Neural cell (in vitro differentiated cells): ENCODE measurements around the gene KIF18B. TPM values are rescaled to one million over a fixed set of nuclear protein-coding genes. Genes with fewer than 3 reads are reported as not detected.

Experiments
- H2AFZ ChIP-seq: fragments of 200-600, 300-800 bp; sonication (generic), shearing (Covaris generic); 2 replicates; pipeline ENCODE4 v1.6.0; 2014; ENCODE audit warnings: low read depth, mild to moderate bottlenecking, antibody characterized with exemption, low read length, moderate library complexity
- H3F3A ChIP-seq: fragments of 200-600 bp; shearing (Covaris generic); 2 replicates; pipeline ENCODE4 v1.6.1; 2016; ENCODE audit warnings: mild to moderate bottlenecking, moderate library complexity, mixed read lengths, antibody characterized with exemption, low read length; ENCODE audit not compliant: insufficient read depth, poor library complexity, severe bottlenecking
- H3K27ac ChIP-seq: fragments of 200-600, 300-800 bp; sonication (generic), shearing (Covaris generic); 2 replicates; pipeline ENCODE4 v1.5.1; 2014; ENCODE audit warnings: mild to moderate bottlenecking, low read length, moderate library complexity
- H3K27me3 ChIP-seq: fragments of 300-800, 200-600 bp; sonication (generic), shearing (Covaris generic); 2 replicates; pipeline ENCODE4 v1.6.0; 2014; ENCODE audit warnings: mild to moderate bottlenecking, low read depth, low read length, moderate library complexity; ENCODE audit not compliant: insufficient read depth
- H3K36me3 ChIP-seq: fragments of 300-800, 200-600 bp; sonication (generic), shearing (Covaris generic); 2 replicates; pipeline ENCODE4 v1.5.1; 2014; ENCODE audit warnings: mild to moderate bottlenecking, antibody characterized with exemption, low read length, moderate library complexity; ENCODE audit not compliant: insufficient read depth
- H3K4me2 ChIP-seq: fragments of 300-800, 200-600 bp; sonication (generic), shearing (Covaris generic); 2 replicates; pipeline ENCODE4 v1.6.0; 2014; ENCODE audit warnings: mild to moderate bottlenecking, low read length
- H3K4me3 ChIP-seq: fragments of 300-800, 200-600 bp; sonication (generic), shearing (Covaris generic); 2 replicates; pipeline ENCODE4 v1.5.1; 2014; ENCODE audit warnings: mild to moderate bottlenecking, low read length, moderate library complexity
- H3K79me2 ChIP-seq: fragments of 200-600 bp; shearing (Covaris generic); replicated peaks from 2 replicates; pipeline ENCODE4 v1.6.0; 2014; ENCODE audit warnings: mild to moderate bottlenecking, low read length, moderate library complexity; ENCODE audit not compliant: insufficient read depth
- H3K9ac ChIP-seq: fragments of 300-800, 200-600 bp; sonication (generic), shearing (Covaris generic); 2 replicates; pipeline ENCODE4 v1.6.1; 2016; ENCODE audit warnings: mild to moderate bottlenecking, low read length, mixed read lengths
- H3K9me2 ChIP-seq: fragments of 200-600 bp; shearing (Covaris generic); 2 replicates; pipeline ENCODE4 v1.6.1; 2016; ENCODE audit warnings: mild to moderate bottlenecking, low read length, mixed read lengths; ENCODE audit not compliant: insufficient read depth
- H3K9me3 ChIP-seq: fragments of 200-600, 300-800 bp; sonication (generic), shearing (Covaris generic); 2 replicates; pipeline ENCODE4 v1.6.1; 2016; ENCODE audit warnings: mild to moderate bottlenecking, mixed run types, low read length, moderate library complexity, mixed read lengths
- H4K20me1 ChIP-seq: fragments of 200-600 bp; shearing (Covaris generic); 2 replicates; pipeline ENCODE4 v1.6.1; 2016; ENCODE audit warnings: mild to moderate bottlenecking, mixed run types; ENCODE audit not compliant: insufficient read depth
- CTCF ChIP-seq: fragments of 450-650 bp; IDR thresholded peaks from 2 replicates; pipeline ENCODE4 v1.5.1; 2014; ENCODE audit warnings: antibody characterized with exemption, mild to moderate bottlenecking, moderate library complexity; ENCODE audit not compliant: poor library complexity, severe bottlenecking
- EP300 ChIP-seq: fragments of 450-650 bp; conservative IDR thresholded peaks from 2 replicates; pipeline ENCODE4 v1.6.1; 2014; ENCODE audit warnings: antibody characterized with exemption, mild to moderate bottlenecking, moderate library complexity; ENCODE audit not compliant: poor library complexity, severe bottlenecking
- EZH2 ChIP-seq: fragments of 200-600, 300-800 bp; shearing (Covaris generic), sonication (generic); IDR thresholded peaks from 2 replicates; pipeline ENCODE4 v1.6.1; 2014; ENCODE audit warnings: antibody characterized with exemption, low read length, borderline replicate concordance, mild to moderate bottlenecking; ENCODE audit not compliant: insufficient read depth, poor library complexity, severe bottlenecking
- MXI1 ChIP-seq: fragments of 450-650 bp; conservative IDR thresholded peaks from 2 replicates; pipeline ENCODE4 v1.6.1; 2014; ENCODE audit warnings: antibody characterized with exemption, mild to moderate bottlenecking; ENCODE audit not compliant: poor library complexity, severe bottlenecking
- POLR2AphosphoS5 ChIP-seq: IDR thresholded peaks from 2 replicates; pipeline ENCODE4 v1.6.1; 2012
- REST ChIP-seq: IDR thresholded peaks from 2 replicates; pipeline ENCODE4 v1.6.1; 2012; ENCODE audit warnings: borderline replicate concordance
- SMC3 ChIP-seq: fragments of 450-650 bp; conservative IDR thresholded peaks from 2 replicates; pipeline ENCODE4 v1.6.1; 2014; ENCODE audit warnings: antibody characterized with exemption, mild to moderate bottlenecking, moderate library complexity; ENCODE audit not compliant: poor library complexity
- TAF1 ChIP-seq: IDR thresholded peaks from 2 replicates; pipeline ENCODE4 v1.6.1; 2012; ENCODE audit warnings: low read depth
- polyA plus RNA-seq: library from polyadenylated mRNA; depleted of rRNA; stranded (reverse); fragments of >200 nt; gene quantifications from 2 replicates; pipeline ENCODE4 v1.2.3, GENCODE V29; 2014

KIF18B gene
- polyA plus RNA-seq, 1 donor from 2014 or later = 0.10 TPM

GRCh38 chr17:44942456-44942855, 5.1 kb downstream of the KIF18B start:
- Histone ChIP-seq H3K27ac (no peak overlapping the region), H2AFZ (no peak overlapping the region), H4K20me1 (no peaks in the 10 kb centered on the region)

GRCh38 chr17:44941712-44942331, 5.8 kb downstream of the KIF18B start:
- no peak overlapping the region for H3K4me2 ChIP-seq
- no peaks in the 10 kb centered on the region for H3K9me2 ChIP-seq
- H3K79me2 ChIP-seq = peaks cover 39% of the 10 kb centered on the region
- no peak overlapping the region for H3K4me3 ChIP-seq
- no peaks in the 10 kb centered on the region for H3K36me3 ChIP-seq
- no peaks in the 10 kb centered on the region for H4K20me1 ChIP-seq
- no peak overlapping the region for H3K27ac ChIP-seq
- H2AFZ ChIP-seq = no peak overlapping the region
- H3K9me3 ChIP-seq = no peaks in the 10 kb centered on the region
- no peaks in the 10 kb centered on the region for H3F3A ChIP-seq
- no peaks in the 10 kb centered on the region for H3K27me3 ChIP-seq
- no peak overlapping the region for H3K9ac ChIP-seq
- TF ChIP-seq SMC3 (no peak), EP300 (no peak), EZH2 (no peak), MXI1 (no peak), REST (no peak), TAF1 (no peak), POLR2AphosphoS5 (no peak), CTCF (no peak)

More at GRCh38 chr17:44942456-44942855, 5.1 kb downstream of the KIF18B start:
- Histone ChIP-seq H3K9ac (no peak overlapping the region), H3K27me3 (no peaks in the 10 kb centered on the region), H3K4me2 (no peak overlapping the region), H3K79me2 (peaks cover 42% of the 10 kb centered on the region), H3K9me3 (no peaks in the 10 kb centered on the region), H3K9me2 (no peaks in the 10 kb centered on the region), H3F3A (no peaks in the 10 kb centered on the region), H3K36me3 (no peaks in the 10 kb centered on the region), H3K4me3 (no peak overlapping the region)
- no peak for TF ChIP-seq CTCF
- no peak for TF ChIP-seq REST
